Measurements from ENCODE around the gene RASL10B.

The RASL10B gene

DNA sequence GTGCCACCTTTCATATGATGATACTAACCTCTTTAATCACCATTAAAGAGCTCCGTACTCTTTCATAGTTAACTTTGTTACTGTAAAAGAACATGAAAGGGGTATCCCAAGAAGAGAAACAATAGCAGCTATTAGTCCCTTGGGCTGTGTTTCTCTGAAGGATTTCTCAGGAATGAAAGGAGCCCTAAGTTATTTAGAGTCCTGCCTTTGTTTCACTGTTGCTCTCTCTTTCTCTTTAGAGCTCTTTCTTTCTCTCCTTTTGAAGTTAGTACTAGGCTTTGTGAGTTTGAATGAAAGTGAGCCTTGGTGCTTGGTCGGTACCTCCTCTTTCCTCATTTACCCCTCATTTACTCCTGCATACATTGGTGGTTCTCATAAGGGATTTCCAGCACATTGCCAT, 20.5 kb upstream of the RASL10B start:
- DNase-seq (no peak), ATAC-seq (no peak)
- Mint-ChIP-seq H3K27ac (no peak overlapping the region), H3K9me3 (no peaks in the 10 kb centered on the region), H3K4me3 (no peak overlapping the region), H3K27me3 (no peaks in the 10 kb centered on the region), H3K4me1 (peaks cover 30% of the 10 kb centered on the region)

DNA sequence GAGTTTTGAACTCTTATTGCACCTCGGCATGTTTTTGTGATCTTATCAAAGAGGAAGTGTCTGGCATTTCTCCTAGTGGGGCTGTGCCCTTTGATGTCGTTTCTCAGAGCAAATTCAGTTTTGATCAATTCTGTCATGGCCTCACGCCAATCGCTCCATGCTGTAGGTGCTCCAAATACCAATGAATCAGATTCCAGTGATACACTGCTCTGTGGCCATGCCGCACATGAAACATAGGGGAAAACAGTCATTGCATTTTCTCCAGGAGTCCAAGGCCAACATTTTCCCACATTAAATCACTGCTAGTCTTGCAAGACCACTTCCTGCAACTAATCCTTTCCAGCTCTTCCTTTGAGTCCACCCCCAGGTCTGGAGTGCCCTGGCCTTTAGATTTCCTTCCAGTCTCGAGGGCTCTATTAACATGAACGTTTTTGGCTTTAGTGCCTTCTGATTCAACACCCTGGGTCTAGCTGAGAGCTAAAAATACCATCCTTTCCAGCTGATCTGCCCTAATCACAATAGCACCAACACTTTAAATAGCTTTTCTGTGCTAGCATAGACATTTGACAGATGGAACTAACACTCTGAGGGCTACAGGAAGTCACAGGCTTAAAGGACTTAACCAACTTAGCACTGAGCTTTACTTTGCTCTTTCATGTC, 18.2 kb upstream of the RASL10B start:
- no peak overlapping the region for H3K27ac Mint-ChIP-seq

DNA sequence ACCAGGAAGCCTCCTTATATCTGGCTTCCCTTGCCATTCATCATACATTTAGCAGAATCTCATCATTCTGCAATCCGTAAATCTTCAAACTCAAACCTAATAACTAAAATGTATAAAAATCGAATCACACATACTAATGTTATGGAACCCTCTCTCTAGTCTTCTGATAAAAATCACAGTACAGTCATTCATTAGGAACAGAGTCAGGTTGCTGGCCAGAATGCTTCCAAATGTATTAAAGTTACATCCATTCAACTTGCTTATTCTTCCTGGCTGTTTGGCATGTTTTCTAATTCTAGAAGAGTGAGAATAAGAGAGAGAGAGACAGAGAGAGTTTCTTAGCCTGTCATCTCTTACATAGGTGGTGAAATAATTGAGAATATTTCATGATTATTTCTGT, 16.5 kb upstream of the RASL10B start:
- DNase-seq (no peak), ATAC-seq (no peak)
- H3K4me1 Mint-ChIP-seq = peaks cover 6% of the 10 kb centered on the region
- no peaks in the 10 kb centered on the region for H3K27me3 Mint-ChIP-seq
- H3K27ac Mint-ChIP-seq = no peak overlapping the region
- no peak overlapping the region for H3K4me3 Mint-ChIP-seq
- H3K9me3 Mint-ChIP-seq = no peaks in the 10 kb centered on the region

More for the DNA sequence above, 18.2 kb upstream of the RASL10B start:
- Mint-ChIP-seq H3K4me3 (no peak overlapping the region), H3K4me1 (peaks cover 15% of the 10 kb centered on the region), H3K27me3 (no peaks in the 10 kb centered on the region), H3K9me3 (no peaks in the 10 kb centered on the region)
- ATAC-seq (no peak), DNase-seq (no peak)

DNA sequence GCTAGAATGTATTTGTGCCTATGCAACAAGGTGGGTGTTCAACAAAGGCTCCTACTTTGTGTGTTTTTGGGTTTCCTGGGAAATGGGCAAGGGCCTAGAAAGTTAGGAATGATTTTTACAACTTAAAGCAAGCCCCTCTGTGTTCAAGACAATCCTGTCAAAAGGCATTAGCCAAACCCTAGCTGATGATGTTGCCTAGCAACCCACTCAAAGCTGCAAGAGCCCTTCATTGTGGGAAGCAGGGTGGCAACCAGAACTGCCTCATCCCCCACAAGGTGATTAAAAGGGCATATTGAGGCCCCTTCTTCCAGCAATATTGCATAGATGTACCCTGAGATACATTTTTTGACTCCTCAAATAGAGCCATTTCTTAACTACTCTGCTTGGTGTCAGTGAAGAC, 16.0 kb upstream of the RASL10B start:
- Mint-ChIP-seq H3K9me3 (no peaks in the 10 kb centered on the region), H3K27ac (no peak overlapping the region), H3K4me1 (peaks cover 6% of the 10 kb centered on the region), H3K4me3 (no peak overlapping the region), H3K27me3 (no peaks in the 10 kb centered on the region)
- no peak for ATAC-seq
- no peak for DNase-seq

DNA sequence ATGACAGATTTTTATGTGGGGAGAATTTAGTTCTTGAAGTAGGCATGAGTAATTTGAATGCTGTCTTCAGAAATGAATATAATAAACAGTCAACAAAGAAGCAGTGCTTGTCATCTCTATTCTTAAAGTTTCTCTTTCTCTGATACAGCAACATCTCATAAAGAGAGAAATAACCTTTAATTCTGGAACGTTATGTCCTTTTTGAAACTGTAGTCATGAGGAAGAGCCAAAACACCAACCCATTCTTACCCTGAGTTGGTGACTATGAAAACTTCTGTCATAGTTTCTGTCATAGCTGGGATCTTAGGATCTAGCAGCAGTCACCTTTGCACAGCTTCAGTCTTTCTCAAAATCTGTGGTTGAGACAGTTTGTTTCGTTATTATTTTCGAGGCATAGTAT, 15.3 kb upstream of the RASL10B start:
- ATAC-seq (no peak), DNase-seq (no peak)
- Mint-ChIP-seq H3K4me3 (no peak overlapping the region), H3K27me3 (no peaks in the 10 kb centered on the region), H3K4me1 (peaks cover 2% of the 10 kb centered on the region), H3K27ac (no peak overlapping the region), H3K9me3 (no peaks in the 10 kb centered on the region)

DNA sequence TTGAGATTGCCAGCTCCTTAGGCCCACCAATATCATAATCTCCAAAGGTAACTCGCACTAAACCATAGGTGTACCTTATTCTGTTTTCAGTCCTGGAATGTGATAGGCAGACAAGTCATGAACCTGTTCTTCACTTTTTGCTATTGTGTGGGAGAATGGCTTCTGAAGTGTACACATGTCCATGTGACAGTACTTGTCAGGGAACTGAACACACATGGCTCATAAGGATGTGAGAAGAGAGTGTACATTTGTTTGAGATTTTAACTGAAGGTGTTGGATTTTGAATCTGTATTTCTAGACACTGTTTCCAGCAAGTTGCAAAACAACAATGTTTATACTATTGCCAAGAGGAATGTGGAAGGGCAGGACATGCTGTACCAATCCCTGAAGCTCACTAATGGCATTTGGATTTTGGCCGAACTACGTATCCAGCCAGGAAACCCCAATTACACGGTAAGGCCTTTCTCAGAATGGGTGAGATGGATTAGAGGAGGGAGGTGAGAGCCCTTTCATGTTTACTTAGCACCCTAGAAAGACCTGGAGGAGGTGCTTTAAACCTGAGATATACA, 14.5 kb upstream of the RASL10B start:
- H3K4me1 Mint-ChIP-seq = no peaks in the 10 kb centered on the region
- no peak overlapping the region for H3K27ac Mint-ChIP-seq
- DNase-seq (no peak), ATAC-seq (no peak)
- no peak overlapping the region for H3K4me3 Mint-ChIP-seq
- H3K9me3 Mint-ChIP-seq = no peaks in the 10 kb centered on the region
- no peaks in the 10 kb centered on the region for H3K27me3 Mint-ChIP-seq

DNA sequence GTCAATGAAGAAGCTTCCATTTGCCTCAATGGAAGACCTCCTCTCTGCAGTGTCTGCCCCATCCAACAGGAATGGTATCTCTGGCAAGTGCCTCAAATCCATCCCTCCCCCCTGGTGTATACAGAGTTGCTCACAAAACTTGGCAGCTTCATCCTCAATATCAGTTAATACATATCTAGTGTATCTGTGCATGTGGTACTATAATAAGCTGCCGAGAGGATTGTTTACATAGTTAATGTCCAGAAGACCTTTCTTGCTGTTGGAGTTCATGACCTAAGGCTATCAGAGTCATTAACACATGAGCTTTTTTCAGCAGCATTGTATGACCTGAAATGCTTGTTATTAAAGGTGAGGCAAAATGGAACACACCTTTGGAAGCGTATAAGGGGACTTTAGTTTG, 14.0 kb upstream of the RASL10B start:
- H3K27me3 Mint-ChIP-seq = no peaks in the 10 kb centered on the region
- H3K27ac Mint-ChIP-seq = no peak overlapping the region
- H3K4me1 Mint-ChIP-seq = no peaks in the 10 kb centered on the region
- DNase-seq (no peak), ATAC-seq (no peak)
- no peaks in the 10 kb centered on the region for H3K9me3 Mint-ChIP-seq
- H3K4me3 Mint-ChIP-seq = no peak overlapping the region

DNA sequence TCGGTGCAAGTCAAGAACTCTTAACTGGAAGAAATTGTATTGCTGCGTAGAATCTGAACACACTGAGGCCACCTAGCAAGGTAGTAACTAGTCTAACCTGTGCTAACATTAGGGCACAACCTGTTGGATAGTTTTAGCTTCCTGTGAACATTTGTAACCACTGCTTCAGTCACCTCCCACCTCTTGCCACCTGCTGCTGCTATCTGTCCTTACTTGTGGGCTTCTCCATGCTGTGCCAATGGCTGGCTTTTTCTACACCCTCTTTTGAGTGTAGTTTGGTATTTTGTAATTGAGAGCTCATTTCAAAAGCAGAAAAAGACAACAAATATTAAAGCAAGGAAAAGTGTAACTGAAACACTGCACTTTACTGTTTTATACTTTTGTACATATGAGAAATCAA, 7.7 kb upstream of the RASL10B start:
- H3K4me1 Mint-ChIP-seq = no peaks in the 10 kb centered on the region
- H3K27ac Mint-ChIP-seq = no peak overlapping the region

DNA sequence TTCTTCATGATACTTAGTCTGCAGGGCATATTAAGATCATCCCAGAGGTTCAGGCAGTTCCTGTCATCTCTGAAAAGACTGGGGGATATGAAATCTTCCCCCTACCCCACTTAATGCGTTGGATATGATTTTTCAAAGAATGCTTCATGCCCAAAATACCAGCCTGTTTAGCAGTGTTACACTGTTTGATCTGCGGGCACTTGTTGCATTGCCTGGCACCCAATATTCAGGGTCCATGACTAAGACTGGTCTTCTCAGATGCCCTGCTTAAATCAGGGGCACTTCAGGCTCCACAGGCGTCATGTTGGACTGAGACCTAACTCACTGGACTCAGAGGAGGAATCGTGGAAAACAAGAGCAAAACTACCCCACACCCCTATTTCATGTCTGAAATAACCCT, 6.4 kb upstream of the RASL10B start:
- H3K9me3 Mint-ChIP-seq = no peaks in the 10 kb centered on the region

More for the DNA sequence above, 7.7 kb upstream of the RASL10B start:
- Mint-ChIP-seq H3K4me3 (no peak overlapping the region), H3K9me3 (no peaks in the 10 kb centered on the region), H3K27me3 (no peaks in the 10 kb centered on the region)
- DNase-seq = no peak
- peak; percentile 15 for ATAC-seq

DNA sequence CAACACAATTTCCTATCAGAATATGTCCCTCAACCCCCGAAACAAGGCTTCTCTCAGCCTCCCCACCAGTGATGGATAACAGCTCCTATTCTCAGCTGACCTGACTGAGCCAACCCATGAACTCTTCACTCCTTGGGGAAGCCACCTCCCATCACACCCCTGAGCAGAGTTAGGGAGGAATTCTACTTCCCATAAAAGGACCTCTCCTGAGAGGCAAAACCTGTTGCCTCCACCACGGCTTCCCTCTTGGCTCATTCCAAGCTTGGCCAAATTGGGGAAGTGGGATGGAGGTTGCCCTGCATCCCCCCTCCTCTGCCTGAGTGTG, 5.7 kb upstream of the RASL10B start:
- Mint-ChIP-seq H3K9me3 (no peaks in the 10 kb centered on the region), H3K27ac (no peak overlapping the region), H3K4me3 (no peak overlapping the region), H3K4me1 (peaks cover 16% of the 10 kb centered on the region), H3K27me3 (no peaks in the 10 kb centered on the region)
- DNase-seq (no peak), ATAC-seq (no peak)

More for the DNA sequence above, 6.4 kb upstream of the RASL10B start:
- no peak for ATAC-seq
- Mint-ChIP-seq H3K27ac (no peak overlapping the region), H3K27me3 (no peaks in the 10 kb centered on the region), H3K4me3 (no peak overlapping the region), H3K4me1 (peaks cover 9% of the 10 kb centered on the region)
- no peak for DNase-seq

DNA sequence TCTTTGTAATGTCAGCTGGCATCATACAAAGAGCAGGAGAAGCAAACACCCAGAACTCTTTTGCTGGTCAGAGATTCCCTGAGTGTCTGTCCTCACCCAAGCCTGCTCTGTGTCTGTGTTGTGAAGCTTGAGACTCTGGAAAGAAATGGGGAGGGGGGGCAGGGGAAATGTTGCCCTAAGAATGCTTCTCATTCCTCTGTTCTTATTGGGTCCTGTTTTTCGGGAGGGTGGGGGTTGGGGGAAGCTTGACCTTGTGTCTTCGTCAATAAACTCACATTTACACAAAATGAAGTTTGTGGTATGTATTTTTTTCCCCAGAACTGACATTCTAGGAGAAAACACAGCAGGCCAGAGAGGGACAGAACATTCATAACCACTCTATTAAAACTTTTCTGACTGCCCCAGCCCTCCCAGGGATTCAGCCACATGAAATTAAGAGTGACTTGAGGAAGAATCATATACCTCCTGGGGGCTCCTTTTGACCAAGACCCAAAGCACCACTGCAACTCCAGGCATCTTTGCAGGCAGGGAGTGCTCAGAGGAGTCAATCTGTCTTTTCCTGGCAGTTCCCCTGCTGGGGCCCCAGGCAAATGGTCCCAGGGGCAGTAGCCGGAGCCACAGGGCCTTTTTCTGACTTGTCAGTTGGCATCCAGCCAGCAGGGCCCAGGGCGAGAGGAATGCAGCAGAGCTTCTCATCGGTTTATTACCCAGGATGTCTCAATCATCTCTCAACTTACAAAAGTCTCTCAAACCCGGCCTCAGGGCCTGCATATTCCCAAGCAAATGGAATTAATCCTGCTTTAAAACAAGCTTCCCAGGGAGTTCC, 5.1 kb upstream of the RASL10B start:
- ATAC-seq = no peak
- Mint-ChIP-seq H3K27me3 (no peaks in the 10 kb centered on the region), H3K9me3 (no peaks in the 10 kb centered on the region), H3K27ac (no peak overlapping the region), H3K4me3 (no peak overlapping the region), H3K4me1 (peaks cover 22% of the 10 kb centered on the region)
- DNase-seq = no peak

DNA sequence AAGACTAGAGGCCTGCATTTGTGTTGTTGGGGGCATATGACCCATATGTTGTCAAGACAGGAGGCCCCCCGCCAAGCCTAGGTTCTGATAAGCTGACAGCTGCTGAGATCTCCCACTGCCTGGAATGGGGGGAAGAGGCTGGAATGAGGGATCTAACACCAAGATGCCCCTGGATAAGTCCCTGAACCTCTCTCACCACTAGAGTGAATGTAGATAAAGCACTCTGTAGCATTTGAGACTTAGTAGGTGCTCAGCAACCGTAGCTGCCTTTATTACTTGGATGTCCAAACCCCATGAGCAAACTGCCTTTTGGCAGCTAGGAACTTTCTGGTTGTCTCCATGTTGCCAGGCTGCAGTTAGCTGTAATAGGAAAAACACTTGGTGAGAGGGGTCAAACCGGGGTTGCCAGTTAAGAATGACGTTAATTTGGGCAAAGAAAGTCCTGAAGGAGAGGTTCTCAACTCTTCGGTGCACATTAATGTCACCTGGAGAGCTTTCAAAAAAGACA, 4.4 kb upstream of the RASL10B start:
- Mint-ChIP-seq H3K4me3 (no peak overlapping the region), H3K4me1 (peaks cover 22% of the 10 kb centered on the region), H3K27me3 (no peaks in the 10 kb centered on the region), H3K27ac (no peak overlapping the region), H3K9me3 (no peaks in the 10 kb centered on the region)
- DNase-seq = no peak
- ATAC-seq = no peak

DNA sequence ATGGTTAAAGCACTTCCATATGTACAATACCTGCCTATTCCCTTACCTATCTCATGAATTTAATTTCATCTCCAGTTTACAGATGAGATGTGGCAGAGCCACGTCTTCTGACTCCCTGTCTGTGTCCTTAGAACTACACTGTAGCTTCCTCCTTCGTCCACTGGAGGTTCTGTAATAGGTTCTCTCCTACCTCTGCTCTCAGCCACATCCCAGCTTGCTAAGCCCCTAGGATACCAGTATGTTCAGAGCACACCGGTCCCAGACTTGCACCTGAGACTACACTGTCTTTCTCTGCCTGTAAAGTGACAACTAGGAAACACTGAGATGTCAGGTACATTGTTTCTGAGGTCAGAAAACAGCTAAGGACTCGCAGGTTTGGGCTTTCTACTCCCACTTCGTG, 3.8 kb upstream of the RASL10B start:
- no peaks in the 10 kb centered on the region for H3K9me3 Mint-ChIP-seq
- H3K27me3 Mint-ChIP-seq = no peaks in the 10 kb centered on the region
- DNase-seq (no peak), ATAC-seq (no peak)
- H3K4me3 Mint-ChIP-seq = peak overlapping the region in 1 of 2 donors; percentile 3
- peaks cover 29% of the 10 kb centered on the region for H3K4me1 Mint-ChIP-seq
- peak overlapping the region; percentile 5 to 16 for H3K27ac Mint-ChIP-seq

DNA sequence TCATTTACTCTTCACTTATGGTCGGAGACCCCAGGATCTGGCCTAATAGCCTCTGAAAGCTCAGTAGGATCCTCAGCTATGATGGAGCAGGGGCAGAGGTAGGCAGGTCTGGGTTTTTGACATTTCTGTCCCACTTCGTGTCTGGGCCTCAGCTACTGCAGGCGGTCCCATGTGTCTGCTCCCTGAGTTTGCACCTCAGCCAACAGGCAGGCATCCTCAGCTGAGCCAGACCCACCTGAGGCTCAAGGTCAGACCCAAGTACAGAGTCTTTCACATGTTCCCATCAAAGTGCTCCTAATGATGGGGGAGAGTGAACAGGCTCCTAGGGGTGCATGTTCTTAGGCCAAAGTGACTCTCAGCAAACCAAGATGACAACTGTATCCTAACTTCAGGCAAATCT, 2.9 kb upstream of the RASL10B start:
- ATAC-seq (no peak), DNase-seq (no peak)
- Mint-ChIP-seq H3K4me3 (no peak overlapping the region), H3K27me3 (no peaks in the 10 kb centered on the region), H3K9me3 (no peaks in the 10 kb centered on the region), H3K4me1 (peaks cover 30% of the 10 kb centered on the region), H3K27ac (no peak overlapping the region)

DNA sequence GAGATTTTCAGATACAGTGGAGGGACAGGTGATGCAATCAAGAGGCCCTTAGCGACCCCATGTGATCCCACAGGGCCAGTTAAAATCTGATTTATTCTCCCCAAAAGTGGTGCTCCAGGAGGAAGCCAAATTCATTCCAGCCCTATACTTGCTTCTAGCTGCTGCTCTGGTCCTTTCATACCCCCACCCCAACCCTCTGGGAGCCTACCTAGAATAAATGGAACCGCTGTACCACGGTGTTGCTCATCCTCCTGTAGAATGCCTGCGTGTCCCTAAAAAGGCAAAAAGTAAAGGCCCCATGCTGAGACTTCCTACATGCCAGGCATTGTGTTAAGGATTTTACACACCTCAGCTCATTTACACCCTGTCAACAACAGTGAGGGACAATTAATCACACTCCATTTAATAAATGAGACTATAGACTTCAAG, 2.0 kb upstream of the RASL10B start:
- Mint-ChIP-seq H3K9me3 (no peaks in the 10 kb centered on the region), H3K4me1 (peaks cover 30% of the 10 kb centered on the region), H3K27me3 (no peaks in the 10 kb centered on the region), H3K27ac (peak overlapping the region in 1 of 2 donors; percentile 31), H3K4me3 (no peak overlapping the region)
- DNase-seq (no peak), ATAC-seq (no peak)

DNA sequence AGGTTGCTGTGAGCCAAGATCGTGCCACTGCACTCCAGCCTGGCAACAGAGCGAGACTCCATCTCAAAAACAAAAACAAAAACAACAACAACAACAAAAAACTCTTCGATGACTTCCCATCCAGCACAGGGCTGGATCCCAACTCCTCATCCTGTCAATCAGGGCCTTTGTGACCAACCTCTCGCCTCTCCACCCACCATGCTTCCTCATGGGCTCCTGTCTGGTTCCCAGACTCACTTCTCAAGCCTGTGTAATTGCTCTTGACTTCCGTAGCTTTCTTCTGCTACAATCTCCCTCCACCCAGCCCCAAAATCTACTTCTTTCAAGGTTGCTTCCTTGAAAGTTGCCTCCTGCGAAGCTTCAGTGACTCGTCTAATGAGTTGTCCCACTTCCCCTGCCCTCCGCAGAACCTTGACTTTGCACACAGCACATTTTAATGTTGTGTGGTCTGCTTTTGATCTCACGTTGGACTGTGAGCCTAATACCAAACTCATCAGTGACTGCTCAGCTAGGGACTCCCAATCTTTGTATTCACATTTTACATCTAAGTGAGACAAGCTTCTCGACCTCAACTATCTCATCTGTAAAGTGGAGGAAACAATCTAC, 936 bp upstream of the RASL10B start:
- ATAC-seq = no peak
- H3K27me3 Mint-ChIP-seq = no peaks in the 10 kb centered on the region
- peak overlapping the region; percentile 80 to 83 for H3K4me3 Mint-ChIP-seq
- H3K27ac Mint-ChIP-seq = no peak overlapping the region
- H3K4me1 Mint-ChIP-seq = peaks cover 30% of the 10 kb centered on the region
- DNase-seq = no peak
- H3K9me3 Mint-ChIP-seq = no peaks in the 10 kb centered on the region

Data from stimulated activated naive CD8-positive, alpha-beta T cell treated with anti-CD3 and anti-CD28 coated beads, Interleukin-15, amount 100 ng/mL, for 72 hours (primary cell).